Spleen (tissue), 7 donors: ENCODE data around the gene METTL14.

Experiments used
- POLR2AphosphoS5 ChIP-seq, 3 donors: sonication (generic); formaldehyde crosslinking; IDR thresholded peaks; one replicate each; pipeline ENCODE4 v1.5.1; 2017; ENCODE audit warnings: antibody characterized with exemption in 3 of 3
- TF ChIP-seq, protein P1 (sequence below), 11 experiments: fragments of 200-600 bp in 7 of 11; fragments of 450-650 bp in 4 of 11; sonication (generic) in 4 of 11; IDR thresholded peaks in 8 of 11; conservative IDR thresholded peaks in 3 of 11; 1 replicate in 7 of 11; 2 replicates in 4 of 11; pipeline versions ENCODE4 v1.4.0 to v1.8.0; 2016 to 2021; ENCODE audit warnings: antibody characterized with exemption in 11 of 11, inconsistent platforms in 4 of 11, mild to moderate bottlenecking in 1 of 11
- donor health status: DM: no; HTN: no; CAD: no; lungs with moderate emphysema.
- donor health status: DM: no; HTN: no; CAD: no.
- donor health status: DM: no; HTN: no; CAD: no.

DNA sequence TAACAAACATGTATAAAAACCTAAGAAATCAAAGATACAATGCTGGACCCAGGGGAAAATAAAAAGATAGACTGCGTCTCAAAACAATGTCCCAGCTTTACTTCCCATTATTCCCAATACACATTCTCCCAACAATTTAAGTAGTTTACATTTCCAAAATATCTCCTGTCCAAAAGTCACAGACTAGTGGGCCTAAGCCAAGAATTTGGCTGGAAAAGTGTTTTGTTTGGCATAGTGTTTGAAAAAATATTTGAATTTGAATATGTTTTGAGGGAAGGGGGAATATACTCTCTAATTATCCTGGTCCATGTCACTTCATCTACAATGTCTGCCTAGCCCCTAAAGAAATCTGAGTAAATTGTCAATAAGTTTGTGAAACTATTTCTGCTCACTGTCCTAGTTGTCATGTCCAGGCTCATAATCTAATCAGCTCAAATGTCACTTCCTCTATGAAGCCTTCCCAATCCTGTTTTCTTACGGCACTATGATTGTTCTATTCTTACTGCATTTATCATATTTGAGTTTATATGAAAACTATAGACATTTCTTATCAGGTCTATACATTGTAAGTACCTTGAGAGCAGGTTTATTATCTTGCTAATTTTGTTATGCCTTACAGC, 76.3 kb downstream of the METTL14 start:
- TF ChIP-seq, protein P1, sequence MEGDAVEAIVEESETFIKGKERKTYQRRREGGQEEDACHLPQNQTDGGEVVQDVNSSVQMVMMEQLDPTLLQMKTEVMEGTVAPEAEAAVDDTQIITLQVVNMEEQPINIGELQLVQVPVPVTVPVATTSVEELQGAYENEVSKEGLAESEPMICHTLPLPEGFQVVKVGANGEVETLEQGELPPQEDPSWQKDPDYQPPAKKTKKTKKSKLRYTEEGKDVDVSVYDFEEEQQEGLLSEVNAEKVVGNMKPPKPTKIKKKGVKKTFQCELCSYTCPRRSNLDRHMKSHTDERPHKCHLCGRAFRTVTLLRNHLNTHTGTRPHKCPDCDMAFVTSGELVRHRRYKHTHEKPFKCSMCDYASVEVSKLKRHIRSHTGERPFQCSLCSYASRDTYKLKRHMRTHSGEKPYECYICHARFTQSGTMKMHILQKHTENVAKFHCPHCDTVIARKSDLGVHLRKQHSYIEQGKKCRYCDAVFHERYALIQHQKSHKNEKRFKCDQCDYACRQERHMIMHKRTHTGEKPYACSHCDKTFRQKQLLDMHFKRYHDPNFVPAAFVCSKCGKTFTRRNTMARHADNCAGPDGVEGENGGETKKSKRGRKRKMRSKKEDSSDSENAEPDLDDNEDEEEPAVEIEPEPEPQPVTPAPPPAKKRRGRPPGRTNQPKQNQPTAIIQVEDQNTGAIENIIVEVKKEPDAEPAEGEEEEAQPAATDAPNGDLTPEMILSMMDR (IDR thresholded peaks at IDR 0.05 in 8 of 11, conservative IDR thresholded peaks at IDR 0.05 in 3 of 11), result no peak
- no peak for TF ChIP-seq POLR2AphosphoS5 (IDR thresholded peaks at IDR 0.05)
